Fibroblast of upper back skin (primary cell): Measurements from ENCODE around the gene C2orf69.

ENCODE experiments used
- DNase-seq: peaks from one replicate; pipeline ENCODE4 v3.0.0-alpha.2; 2013

The C2orf69 gene

GRCh38 chr2:199914372-199914958 lies 3.4 kb downstream of the C2orf69 start:
- no peak for DNase-seq

GRCh38 chr2:199916980-199917379 lies 5.9 kb downstream of the C2orf69 start:
- DNase-seq: no peak

- DNase-seq: no peak
These were observed 11.8 kb downstream of the C2orf69 start for GRCh38 chr2:199922856-199923255.

GRCh38 chr2:199923924-199924323 lies 12.8 kb downstream of the C2orf69 start:
- no peak for DNase-seq

GRCh38 chr2:199926806-199927205 lies 15.7 kb downstream of the C2orf69 start:
- DNase-seq: peak; percentile 4

GRCh38 chr2:199928226-199928625 lies 17.1 kb downstream of the C2orf69 start:
- DNase-seq: no peak

GRCh38 chr2:199928626-199929025 lies 17.5 kb downstream of the C2orf69 start:
- no peak for DNase-seq

GRCh38 chr2:199929262-199929661 lies 18.2 kb downstream of the C2orf69 start:
- DNase-seq: no peak

- peak; percentile 29 for DNase-seq
These were observed 21.3 kb downstream of the C2orf69 start for GRCh38 chr2:199932312-199932855.

- no peak for DNase-seq
These were observed 22.4 kb downstream of the C2orf69 start for GRCh38 chr2:199933466-199933865.

GRCh38 chr2:199936554-199936953 lies 25.5 kb downstream of the C2orf69 start:
- DNase-seq: no peak

GRCh38 chr2:199940373-199940772 lies 29.3 kb downstream of the C2orf69 start:
- DNase-seq: peak; percentile 14

GRCh38 chr2:199943373-199943772 lies 32.3 kb downstream of the C2orf69 start:
- no peak for DNase-seq

- DNase-seq: no peak
These were observed 35.1 kb downstream of the C2orf69 start for GRCh38 chr2:199946196-199946595.

GRCh38 chr2:199946836-199947235 lies 35.7 kb downstream of the C2orf69 start:
- DNase-seq: no peak

GRCh38 chr2:199950396-199950795 lies 39.3 kb downstream of the C2orf69 start:
- no peak for DNase-seq

GRCh38 chr2:199951023-199951422 lies 39.9 kb downstream of the C2orf69 start:
- DNase-seq: no peak

GRCh38 chr2:199955007-199955338 lies 43.9 kb downstream of the C2orf69 start:
- no peak for DNase-seq

GRCh38 chr2:199955339-199956061 lies 44.4 kb downstream of the C2orf69 start, which contains the start of the genes MAIP1 and TYW5:
TSS of gene MAIP1 (plus strand) at chr2:199955582. CDS start at chr2:199955799, 217 bp downstream.
TSS of gene TYW5 (minus strand) at chr2:199955491. CDS start at chr2:199955470, 21 bp downstream.
- peak; percentile 82 for DNase-seq

GRCh38 chr2:199956062-199956380 lies 44.9 kb downstream of the C2orf69 start:
- DNase-seq: no peak

- DNase-seq: no peak
These were observed 46.9 kb downstream of the C2orf69 start for GRCh38 chr2:199958014-199958413.

GRCh38 chr2:199962203-199962602 lies 51.1 kb downstream of the C2orf69 start:
- DNase-seq: no peak

GRCh38 chr2:199966405-199966804 lies 55.3 kb downstream of the C2orf69 start:
- DNase-seq: no peak

- no peak for DNase-seq
These were observed 55.9 kb downstream of the C2orf69 start for GRCh38 chr2:199966976-199967375.

- DNase-seq: no peak
These were observed 57.0 kb downstream of the C2orf69 start for GRCh38 chr2:199968126-199968525.
